GM13977 (cell line): Measurements from ENCODE around the gene LRRC42.

Source experiments
- DNase-seq: peaks from one replicate; pipeline ENCODE4 v3.0.0; 2012; ENCODE audit warnings: low spot score
- CTCF ChIP-seq: IDR thresholded peaks from 2 replicates; pipeline ENCODE4 v1.5.1; 2012; ENCODE audit warnings: mild to moderate bottlenecking, control low read depth; ENCODE audit not compliant: insufficient read depth; ENCODE audit errors: extremely low read depth, missing control alignments
- in situ Hi-C: fragments of 300-500 bp; cut with MboI; formaldehyde crosslinking; loops from one replicate; pipeline ENCODE4 v1.12.0; 2022; ENCODE audit warnings: low sequenced_read_pairs, low pct_unique_long_range_greater_than_20kb, mixed read lengths, inconsistent platforms; ENCODE audit not compliant: unreplicated experiment

LRRC42 gene

GRCh38 chr1:53979712-53980450 is 33.7 kb downstream of the LRRC42 start:
- in situ Hi-C loops: no loop called here
- DNase-seq: no peak
- TF ChIP-seq CTCF: no peak

- no peak for TF ChIP-seq CTCF
- no peak for DNase-seq
- in situ Hi-C loops: no loop called here
These were observed 35.1 kb downstream of the LRRC42 start for GRCh38 chr1:53981220-53981619.

DNA sequence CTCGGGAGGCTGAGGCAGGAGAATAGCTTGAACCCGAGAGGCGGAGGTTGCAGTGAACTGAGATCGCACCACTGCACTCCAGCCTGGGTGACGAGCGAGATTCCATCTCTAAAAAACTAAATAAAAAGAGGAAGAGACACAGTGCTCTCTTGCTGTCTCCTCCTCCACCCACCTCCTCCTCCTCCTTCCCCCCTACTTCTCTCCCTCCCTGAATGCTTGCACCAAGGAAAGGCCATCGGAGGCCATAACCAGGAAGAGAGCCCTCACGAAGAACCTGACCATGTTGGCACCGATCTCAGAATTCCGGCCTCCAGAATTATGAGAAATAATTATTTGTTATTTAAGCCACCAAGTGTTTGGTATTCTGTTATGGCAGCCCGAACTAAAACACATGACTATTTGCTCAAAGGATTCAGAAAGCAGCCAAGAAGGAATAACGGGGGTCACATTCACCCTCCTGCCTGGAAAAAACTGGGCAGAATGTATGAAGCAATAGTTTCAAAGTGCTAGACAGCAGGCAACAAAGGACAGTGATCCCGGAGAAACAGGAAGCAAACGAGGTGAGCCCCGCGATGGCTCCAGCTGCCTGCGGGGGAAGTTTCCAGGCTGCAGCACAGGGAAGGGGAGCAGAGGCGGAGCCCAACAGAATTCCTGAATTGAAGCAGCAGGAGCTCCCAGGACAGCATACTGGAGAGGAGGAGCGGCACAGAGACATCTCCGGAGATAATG is 36.0 kb downstream of the LRRC42 start:
- DNase-seq: no peak
- no peak for TF ChIP-seq CTCF
- in situ Hi-C loops: no loop called here

DNA sequence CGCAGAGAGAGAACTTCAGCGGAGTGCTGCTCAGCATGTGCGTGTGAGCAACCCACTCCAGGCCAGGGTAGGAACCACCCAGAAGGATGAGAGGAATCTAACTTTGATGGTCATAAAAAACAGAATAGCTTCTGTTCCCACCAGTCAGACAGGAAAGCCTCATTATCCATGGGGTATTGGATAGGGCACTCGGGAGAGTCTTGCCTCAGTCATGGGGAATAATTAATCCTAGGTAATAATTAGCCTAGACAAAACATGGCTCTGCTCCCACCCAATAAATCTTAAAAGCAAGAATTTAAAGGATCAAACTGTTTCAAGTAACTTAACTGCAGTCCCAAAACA is 36.6 kb downstream of the LRRC42 start:
- DNase-seq: no peak
- in situ Hi-C loops: no loop called here
- TF ChIP-seq CTCF: no peak

- in situ Hi-C loops: no loop called here
- DNase-seq: no peak
- TF ChIP-seq CTCF: no peak
These were observed 38.6 kb downstream of the LRRC42 start for GRCh38 chr1:53984726-53985125.

DNA sequence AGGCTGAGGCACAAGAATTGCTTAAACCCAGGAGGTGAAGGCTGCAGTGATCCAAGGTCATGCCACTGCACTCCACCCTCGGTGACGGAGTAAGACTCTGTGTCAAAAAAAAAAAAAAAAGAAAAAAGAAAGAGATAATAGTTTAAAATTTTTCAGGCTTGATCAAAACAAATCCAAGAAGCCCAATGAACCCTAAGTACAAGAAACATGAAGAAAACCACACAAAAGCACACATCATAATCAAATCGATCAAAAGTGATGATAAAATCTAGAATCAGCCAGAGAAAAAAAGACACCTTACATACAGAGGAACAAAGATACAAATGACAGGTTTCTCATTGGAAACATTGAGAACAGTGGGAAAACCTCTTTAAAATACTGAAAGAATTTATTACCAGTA is 40.3 kb downstream of the LRRC42 start:
- TF ChIP-seq CTCF: no peak
- no peak for DNase-seq
- in situ Hi-C loops: no loop called here
